Liver (tissue), 9 donors: Measurements from ENCODE around the gene CDC42BPB. TPM values are rescaled to one million over a fixed set of nuclear protein-coding genes. Genes with fewer than 3 reads are reported as not detected.

Experiments used
- DNase-seq: peaks from one replicate; pipeline ENCODE4 v3.0.0-alpha.2; 2017; ENCODE audit warnings: low spot score
- H3K27ac ChIP-seq, 2 donors: one replicate each; pipeline ENCODE4 v1.7.0; 2013; ENCODE audit warnings: inconsistent platforms in 2 of 2, low read length in 2 of 2, control low read depth in 1 of 2, low read depth in 1 of 2, mild to moderate bottlenecking in 1 of 2
- H3K27me3 ChIP-seq, 4 donors: one replicate each; pipeline versions ENCODE4 v1.6.1 to v1.7.0; 2013; ENCODE audit warnings: low read length in 3 of 4, inconsistent platforms in 1 of 4, mild to moderate bottlenecking in 1 of 4, moderate library complexity in 1 of 4; ENCODE audit not compliant: control insufficient read depth in 4 of 4, insufficient read depth in 4 of 4
- H3K36me3 ChIP-seq, 4 donors: one replicate each; pipeline versions ENCODE4 v1.6.1 to v1.7.0; 2013; ENCODE audit warnings: low read length in 3 of 4, mild to moderate bottlenecking in 3 of 4, low read depth in 1 of 4, moderate library complexity in 1 of 4; ENCODE audit not compliant: control insufficient read depth in 4 of 4, insufficient read depth in 3 of 4
- H3K4me1 ChIP-seq, 4 donors: one replicate each; pipeline versions ENCODE4 v1.6.1 to v1.7.0; 2013; ENCODE audit warnings: low read length in 3 of 4, mild to moderate bottlenecking in 3 of 4, moderate library complexity in 1 of 4; ENCODE audit not compliant: control insufficient read depth in 4 of 4, insufficient read depth in 4 of 4
- H3K4me3 ChIP-seq, 3 donors: one replicate each; pipeline versions ENCODE4 v1.6.1 to v1.7.0; 2013; ENCODE audit warnings: low read length in 3 of 3, control low read depth in 1 of 3, low read depth in 1 of 3, mild to moderate bottlenecking in 1 of 3
- H3K9ac ChIP-seq, 2 donors: one replicate each; pipeline ENCODE4 v1.7.0; 2013; ENCODE audit warnings: low read length in 2 of 2, mild to moderate bottlenecking in 2 of 2, moderate library complexity in 2 of 2, control low read depth in 1 of 2, low read depth in 1 of 2
- H3K9me3 ChIP-seq, 4 donors: one replicate each; pipeline versions ENCODE4 v1.6.1 to v1.7.0; 2013; ENCODE audit warnings: low read length in 3 of 4; ENCODE audit not compliant: control insufficient read depth in 4 of 4
- ATF3 ChIP-seq: IDR thresholded peaks from 2 replicates; pipeline ENCODE4 v1.6.1; 2016; ENCODE audit warnings: antibody characterized with exemption
- CTCF ChIP-seq: fragments of 150-350 bp; IDR thresholded peaks from 2 replicates; pipeline ENCODE4 v1.5.1; 2017; ENCODE audit warnings: improper control_type of control experiment, low read depth, low read length; ENCODE audit not compliant: missing input control
- FOXA2 ChIP-seq: IDR thresholded peaks from 2 replicates; pipeline ENCODE4 v1.6.1; 2016; ENCODE audit warnings: antibody characterized with exemption
- HNF4G ChIP-seq: IDR thresholded peaks from 2 replicates; pipeline ENCODE4 v1.6.1; 2016; ENCODE audit warnings: antibody characterized with exemption
- JUND ChIP-seq, 2 donors: IDR thresholded peaks; 2 replicates each; pipeline ENCODE4 v1.6.1; 2016; ENCODE audit warnings: antibody characterized with exemption in 2 of 2
- RAD21 ChIP-seq, 2 donors: IDR thresholded peaks; 2 replicates each; pipeline ENCODE4 v1.6.1; 2016; ENCODE audit warnings: antibody characterized with exemption in 2 of 2, mild to moderate bottlenecking in 2 of 2
- SP1 ChIP-seq: IDR thresholded peaks from 2 replicates; pipeline ENCODE4 v1.6.1; 2018; ENCODE audit warnings: antibody characterized with exemption, mild to moderate bottlenecking
- WGBS: extraction: QIAGEN DNeasy Blood & Tissue Kit; methylation state at CpG from one replicate; pipeline ENCODE4 v1.1.7; 2013; 5-methylcytosine and 5-hydroxymethylcytosine counted together
- polyA plus RNA-seq, 2 donors: library from polyadenylated mRNA; stranded (reverse) in 1 of 2; unstranded in 1 of 2; fragments of 200-250 nt in 1 of 2; fragments of >200 nt in 1 of 2; fragmentation: Nextera tagmentation in 1 of 2; extraction: Ambion mirVana in 1 of 2; gene quantifications; one replicate each; pipeline versions ENCODE4 v1.2.1 to v1.2.3, GENCODE V29; 2013 to 2015
- total RNA-seq, 2 donors: library from RNA; depleted of rRNA; stranded (reverse); fragments of >200 nt; gene quantifications; one replicate each; pipeline ENCODE4 v1.2.3, GENCODE V29; 2014
- donor health status: healthy.
- donor health status: healthy.
- donor health status: healthy.
- donor health status: healthy.
- donor health status: healthy.

The CDC42BPB gene
- total and polyA plus RNA-seq, 4 donors: 4.1 to 78.7 (median 29.7) TPM

- H3K4me3 ChIP-seq: no peak overlapping the region
- H3K9me3 ChIP-seq: no peaks in the 10 kb centered on the region
- no peaks in the 10 kb centered on the region for H3K27me3 ChIP-seq
- no peak overlapping the region for H3K9ac ChIP-seq
- WGBS: 91% methylated on average over 27 of the region's 27 CpGs
- TF ChIP-seq FOXA2: no peak
- TF ChIP-seq HNF4G: no peak
- TF ChIP-seq RAD21 (IDR thresholded peaks at IDR 0.05): no peak
- peaks cover 21 to 76% (median 38%) of the 10 kb centered on the region in 4 donors for H3K36me3 ChIP-seq
- H3K4me1 ChIP-seq: peaks cover 0 to 6% (median 3%) of the 10 kb centered on the region in 4 donors
- no peak overlapping the region for H3K27ac ChIP-seq
- DNase-seq: no peak
These were observed 109.8 kb downstream of the CDC42BPB start for GRCh38 chr14:102947321-102948103.

GRCh38 chr14:102945346-102946130 lies 111.8 kb downstream of the CDC42BPB start:
- no peak for DNase-seq
- Histone ChIP-seq H3K36me3 (peaks cover 18 to 72% (median 35%) of the 10 kb centered on the region in 4 donors), H3K9ac (no peak overlapping the region), H3K4me1 (peaks cover 2 to 21% (median 13%) of the 10 kb centered on the region in 4 donors), H3K27ac (no peak overlapping the region), H3K27me3 (no peaks in the 10 kb centered on the region), H3K4me3 (no peak overlapping the region), H3K9me3 (no peaks in the 10 kb centered on the region)
- TF ChIP-seq CTCF (no peak), JUND (IDR thresholded peaks at IDR 0.05) (no peak)
- WGBS: 93% methylated on average over 29 of the region's 29 CpGs

GRCh38 chr14:102944448-102945330 lies 112.7 kb downstream of the CDC42BPB start:
- no peak overlapping the region for H3K9ac ChIP-seq
- no peaks in the 10 kb centered on the region for H3K9me3 ChIP-seq
- no peak overlapping the region for H3K27ac ChIP-seq
- peaks cover 3 to 18% (median 13%) of the 10 kb centered on the region in 4 donors for H3K4me1 ChIP-seq
- no peaks in the 10 kb centered on the region for H3K27me3 ChIP-seq
- no peak for DNase-seq
- H3K4me3 ChIP-seq: no peak overlapping the region
- TF ChIP-seq SP1: no peak
- no peak for TF ChIP-seq ATF3
- WGBS: 94% methylated on average over 36 of the region's 36 CpGs
- peaks cover 18 to 65% (median 33%) of the 10 kb centered on the region in 4 donors for H3K36me3 ChIP-seq
